HG03103 (cell line): ENCODE measurements around the gene CEACAM8.
"Not testable (repeated sequence)": the region's sequence is repeated elsewhere in the genome, so short reads cannot be mapped to it uniquely, and the experiment has no call there.

Source experiments
- ATAC-seq: cut with Tn5 transposase; IDR thresholded peaks from one replicate; pipeline ENCODE4 v1.9.1; 2021; ENCODE audit warnings: low read depth; ENCODE audit not compliant: unreplicated experiment

Gene CEACAM8

GRCh38 chr19:42546831-42547500 lies 47.8 kb downstream of the CEACAM8 start:
- ATAC-seq: no peak

DNA sequence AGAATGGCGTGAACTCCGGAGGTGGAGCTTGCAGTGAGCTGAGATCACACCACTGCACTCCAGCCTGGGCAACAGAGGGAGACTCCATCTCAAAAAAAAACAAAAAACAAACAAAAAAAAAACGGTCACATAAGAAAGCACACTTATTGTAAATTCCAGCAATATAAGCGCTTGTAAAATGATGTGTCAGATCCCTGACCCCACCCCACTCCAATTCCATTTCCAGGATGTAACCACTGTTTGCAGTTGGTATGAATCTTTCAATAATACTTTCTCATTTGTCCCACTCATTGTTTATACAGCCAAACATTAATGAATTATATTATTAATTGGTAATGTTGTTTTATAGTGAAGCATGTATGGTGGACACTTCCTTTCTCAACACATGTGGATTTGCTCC lies 50.6 kb downstream of the CEACAM8 start:
- ATAC-seq: no peak

DNA sequence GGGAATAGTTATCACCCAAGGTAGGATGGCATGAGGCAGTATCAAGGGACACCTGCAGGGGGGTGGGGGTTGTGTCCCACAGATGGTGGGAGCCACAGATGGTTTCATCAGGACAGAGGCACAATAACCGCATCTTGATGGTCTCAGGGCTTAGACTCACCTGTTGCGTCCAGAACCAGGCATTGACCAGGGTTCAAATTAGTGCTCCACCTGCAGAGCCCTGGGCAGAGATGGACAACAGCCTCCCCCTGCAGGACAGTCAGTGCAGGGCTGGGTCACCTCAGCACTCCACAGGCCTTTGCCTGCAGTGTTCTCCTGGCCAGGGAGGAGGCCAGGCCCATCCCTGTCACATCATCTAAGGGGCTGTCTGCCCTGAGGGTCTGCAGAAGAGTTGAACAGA lies 51.9 kb downstream of the CEACAM8 start:
- ATAC-seq: no peak

DNA sequence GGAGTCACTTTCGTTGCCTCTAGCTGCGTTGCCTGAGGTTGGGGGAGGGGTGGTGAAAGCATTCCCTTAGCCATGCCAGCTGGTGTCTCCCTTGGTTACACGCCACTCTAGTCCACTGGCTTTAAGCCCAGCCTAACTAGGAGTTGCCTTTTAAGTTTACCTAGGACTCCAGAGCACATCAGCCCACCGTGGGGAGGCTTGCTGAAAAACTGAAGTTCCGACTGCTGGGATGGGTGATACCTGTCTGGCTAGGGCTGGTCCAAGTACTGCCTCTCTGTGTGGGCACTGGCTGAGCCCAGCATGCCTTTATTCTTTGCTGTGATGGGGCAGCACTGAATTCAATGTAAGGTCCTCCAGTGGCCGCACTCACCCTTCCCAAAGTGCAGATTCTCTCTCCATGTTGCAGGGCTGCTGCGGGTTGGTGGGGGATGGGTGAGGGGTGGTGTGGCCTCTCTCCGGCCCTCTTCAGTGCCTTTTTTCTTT lies 54.6 kb downstream of the CEACAM8 start:
- ATAC-seq: no peak

- ATAC-seq: no peak
Observed at GRCh38 chr19:42538841-42539709, 55.6 kb downstream of the CEACAM8 start.

- ATAC-seq: not testable (repeated sequence)
Observed at GRCh38 chr19:42535276-42535675, 59.4 kb downstream of the CEACAM8 start.

GRCh38 chr19:42534391-42534790 lies 60.3 kb downstream of the CEACAM8 start:
- no peak for ATAC-seq

DNA sequence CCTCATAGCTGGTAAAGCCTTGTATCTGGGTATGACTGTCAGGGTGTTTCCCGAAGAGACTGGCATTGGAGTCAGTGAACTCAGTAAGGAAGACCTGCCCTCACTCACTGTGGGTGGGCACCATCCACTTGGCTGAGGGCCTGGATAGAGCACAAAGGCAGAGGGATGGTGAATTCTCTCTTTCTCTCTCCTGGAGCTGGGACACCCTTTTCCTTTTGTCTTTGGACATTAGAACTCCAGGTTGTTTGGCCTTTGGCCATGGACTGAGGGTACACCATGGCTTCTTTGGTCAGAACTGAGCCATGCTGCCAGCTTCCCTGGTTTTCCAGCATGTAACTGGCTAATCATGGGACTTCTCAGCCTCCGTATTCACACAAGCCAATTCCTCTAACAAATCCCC lies 61.8 kb downstream of the CEACAM8 start:
- no peak for ATAC-seq

GRCh38 chr19:42531313-42531712 lies 63.4 kb downstream of the CEACAM8 start:
- no peak for ATAC-seq
